Measurements from ENCODE around the gene STX10.

Gene STX10

GRCh38 chr19:13138916-13139198, 11.3 kb downstream of the STX10 start:
- DNase-seq: no peak

GRCh38 chr19:13138171-13138915, 11.8 kb downstream of the STX10 start:
- no peak for DNase-seq

- no peak for DNase-seq
These were observed 12.8 kb downstream of the STX10 start for GRCh38 chr19:13137290-13137794.

GRCh38 chr19:13135068-13136062, 14.8 kb downstream of the STX10 start:
- no peak for DNase-seq

- no peak for DNase-seq
These were observed 15.5 kb downstream of the STX10 start for GRCh38 chr19:13134626-13135025.

GRCh38 chr19:13133241-13133870, 16.8 kb downstream of the STX10 start:
- no peak for DNase-seq

- no peak for DNase-seq
These were observed 17.5 kb downstream of the STX10 start for GRCh38 chr19:13132471-13133180.

- peak; percentile 26 for DNase-seq
These were observed 19.2 kb downstream of the STX10 start for GRCh38 chr19:13130886-13131490.

- no peak for DNase-seq
These were observed 20.8 kb downstream of the STX10 start for GRCh38 chr19:13129384-13129783.

- DNase-seq: no peak
These were observed 21.6 kb downstream of the STX10 start for GRCh38 chr19:13128583-13128982.

- DNase-seq: no peak
These were observed 22.2 kb downstream of the STX10 start for GRCh38 chr19:13127811-13128575.

GRCh38 chr19:13127051-13127450, 23.1 kb downstream of the STX10 start:
- DNase-seq: no peak

GRCh38 chr19:13122980-13123957, 26.9 kb downstream of the STX10 start:
- DNase-seq: no peak

- DNase-seq: no peak
These were observed 27.8 kb downstream of the STX10 start for GRCh38 chr19:13122275-13122878.

GRCh38 chr19:13121551-13122274, 28.5 kb downstream of the STX10 start:
- DNase-seq: no peak

- DNase-seq: no peak
These were observed 29.4 kb downstream of the STX10 start for GRCh38 chr19:13120817-13121216.

GRCh38 chr19:13120031-13120430, 30.1 kb downstream of the STX10 start:
- no peak for DNase-seq

GRCh38 chr19:13119627-13120026, 30.5 kb downstream of the STX10 start:
- DNase-seq: no peak
